Measurements from ENCODE around the gene SEPHS2. TPM values are rescaled to one million over a fixed set of nuclear protein-coding genes. Genes with fewer than 3 reads are reported as not detected.

The SEPHS2 gene
- polyA plus RNA-seq, 1 donor from 2014 or later = 9.8 TPM

DNA sequence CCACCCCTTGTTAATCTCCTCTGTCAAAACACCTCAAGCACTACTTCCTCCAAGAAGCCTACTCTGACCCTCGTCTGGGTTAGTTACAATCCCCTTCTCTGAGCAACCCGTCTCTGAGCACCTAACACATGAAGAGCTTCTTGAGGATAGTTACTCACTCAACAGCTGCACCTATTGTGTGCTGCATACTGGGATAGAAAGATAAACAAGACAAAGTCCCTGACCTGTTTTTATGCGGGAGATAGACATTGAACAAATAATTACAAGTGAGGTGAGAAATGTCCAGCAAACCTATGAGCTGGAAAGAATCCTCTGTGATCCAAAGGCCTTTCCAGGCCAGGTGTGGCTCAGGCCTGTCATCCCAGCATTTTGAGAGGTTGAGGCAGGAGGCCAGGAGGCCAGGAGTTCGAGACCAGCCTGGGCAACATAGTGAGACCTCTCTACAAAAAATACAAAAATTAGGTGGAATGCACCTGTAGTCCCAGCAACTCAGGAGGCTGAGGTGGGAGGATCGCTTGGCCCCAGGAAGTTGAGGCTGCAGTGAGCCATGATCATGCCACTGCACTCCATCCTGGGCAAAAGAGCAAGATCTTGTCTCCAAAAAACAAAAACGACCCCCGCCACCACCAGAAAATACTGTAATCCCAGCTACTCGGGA lies 43.8 kb downstream of the SEPHS2 start:
- H3K9ac ChIP-seq (ENCODE audit: low read length) = no peak overlapping the region
- H3K27ac ChIP-seq (ENCODE audit: low read length) = peak overlapping the region; percentile 99
- TF ChIP-seq, protein P1, sequence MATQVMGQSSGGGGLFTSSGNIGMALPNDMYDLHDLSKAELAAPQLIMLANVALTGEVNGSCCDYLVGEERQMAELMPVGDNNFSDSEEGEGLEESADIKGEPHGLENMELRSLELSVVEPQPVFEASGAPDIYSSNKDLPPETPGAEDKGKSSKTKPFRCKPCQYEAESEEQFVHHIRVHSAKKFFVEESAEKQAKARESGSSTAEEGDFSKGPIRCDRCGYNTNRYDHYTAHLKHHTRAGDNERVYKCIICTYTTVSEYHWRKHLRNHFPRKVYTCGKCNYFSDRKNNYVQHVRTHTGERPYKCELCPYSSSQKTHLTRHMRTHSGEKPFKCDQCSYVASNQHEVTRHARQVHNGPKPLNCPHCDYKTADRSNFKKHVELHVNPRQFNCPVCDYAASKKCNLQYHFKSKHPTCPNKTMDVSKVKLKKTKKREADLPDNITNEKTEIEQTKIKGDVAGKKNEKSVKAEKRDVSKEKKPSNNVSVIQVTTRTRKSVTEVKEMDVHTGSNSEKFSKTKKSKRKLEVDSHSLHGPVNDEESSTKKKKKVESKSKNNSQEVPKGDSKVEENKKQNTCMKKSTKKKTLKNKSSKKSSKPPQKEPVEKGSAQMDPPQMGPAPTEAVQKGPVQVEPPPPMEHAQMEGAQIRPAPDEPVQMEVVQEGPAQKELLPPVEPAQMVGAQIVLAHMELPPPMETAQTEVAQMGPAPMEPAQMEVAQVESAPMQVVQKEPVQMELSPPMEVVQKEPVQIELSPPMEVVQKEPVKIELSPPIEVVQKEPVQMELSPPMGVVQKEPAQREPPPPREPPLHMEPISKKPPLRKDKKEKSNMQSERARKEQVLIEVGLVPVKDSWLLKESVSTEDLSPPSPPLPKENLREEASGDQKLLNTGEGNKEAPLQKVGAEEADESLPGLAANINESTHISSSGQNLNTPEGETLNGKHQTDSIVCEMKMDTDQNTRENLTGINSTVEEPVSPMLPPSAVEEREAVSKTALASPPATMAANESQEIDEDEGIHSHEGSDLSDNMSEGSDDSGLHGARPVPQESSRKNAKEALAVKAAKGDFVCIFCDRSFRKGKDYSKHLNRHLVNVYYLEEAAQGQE (IDR thresholded peaks at IDR 0.05; ENCODE audit: borderline replicate concordance) = no peak
- TF ChIP-seq TAF1 (IDR thresholded peaks at IDR 0.05; ENCODE audit: low read depth) (no peak), RAD21 (conservative IDR thresholded peaks at IDR 0.05) (no peak), EP300 (conservative IDR thresholded peaks at IDR 0.05; ENCODE audit: poor library complexity, severe bottlenecking) (no peak), MXI1 (conservative IDR thresholded peaks at IDR 0.05; ENCODE audit: poor library complexity, severe bottlenecking) (no peak), SMC3 (conservative IDR thresholded peaks at IDR 0.05; ENCODE audit: poor library complexity) (no peak), EZH2 (IDR thresholded peaks at IDR 0.05; ENCODE audit: borderline replicate concordance, insufficient read depth, low read length, poor library complexity, severe bottlenecking) (no peak), POLR2AphosphoS5 (IDR thresholded peaks at IDR 0.05) (no peak)
- TF ChIP-seq, protein P2, sequence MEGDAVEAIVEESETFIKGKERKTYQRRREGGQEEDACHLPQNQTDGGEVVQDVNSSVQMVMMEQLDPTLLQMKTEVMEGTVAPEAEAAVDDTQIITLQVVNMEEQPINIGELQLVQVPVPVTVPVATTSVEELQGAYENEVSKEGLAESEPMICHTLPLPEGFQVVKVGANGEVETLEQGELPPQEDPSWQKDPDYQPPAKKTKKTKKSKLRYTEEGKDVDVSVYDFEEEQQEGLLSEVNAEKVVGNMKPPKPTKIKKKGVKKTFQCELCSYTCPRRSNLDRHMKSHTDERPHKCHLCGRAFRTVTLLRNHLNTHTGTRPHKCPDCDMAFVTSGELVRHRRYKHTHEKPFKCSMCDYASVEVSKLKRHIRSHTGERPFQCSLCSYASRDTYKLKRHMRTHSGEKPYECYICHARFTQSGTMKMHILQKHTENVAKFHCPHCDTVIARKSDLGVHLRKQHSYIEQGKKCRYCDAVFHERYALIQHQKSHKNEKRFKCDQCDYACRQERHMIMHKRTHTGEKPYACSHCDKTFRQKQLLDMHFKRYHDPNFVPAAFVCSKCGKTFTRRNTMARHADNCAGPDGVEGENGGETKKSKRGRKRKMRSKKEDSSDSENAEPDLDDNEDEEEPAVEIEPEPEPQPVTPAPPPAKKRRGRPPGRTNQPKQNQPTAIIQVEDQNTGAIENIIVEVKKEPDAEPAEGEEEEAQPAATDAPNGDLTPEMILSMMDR (IDR thresholded peaks at IDR 0.05; ENCODE audit: poor library complexity, severe bottlenecking) = no peak
- H3K4me3 ChIP-seq (ENCODE audit: low read length) = no peak overlapping the region
- H3F3A ChIP-seq (ENCODE audit: insufficient read depth, low read length, poor library complexity, severe bottlenecking) = peaks cover 12% of the 10 kb centered on the region
- H3K9me2 ChIP-seq (ENCODE audit: insufficient read depth, low read length) = no peaks in the 10 kb centered on the region
- H3K36me3 ChIP-seq (ENCODE audit: insufficient read depth, low read length) = peaks cover 7% of the 10 kb centered on the region
- H3K27me3 ChIP-seq (ENCODE audit: insufficient read depth, low read depth, low read length) = no peaks in the 10 kb centered on the region
- peaks cover 8% of the 10 kb centered on the region for H3K79me2 ChIP-seq (replicated peaks; ENCODE audit: insufficient read depth, low read length)
- no peaks in the 10 kb centered on the region for H4K20me1 ChIP-seq (ENCODE audit: insufficient read depth)
- H3K9me3 ChIP-seq (ENCODE audit: low read length) = no peaks in the 10 kb centered on the region
- H2AFZ ChIP-seq (ENCODE audit: low read depth, low read length) = no peak overlapping the region
- no peak overlapping the region for H3K4me2 ChIP-seq (ENCODE audit: low read length)

DNA sequence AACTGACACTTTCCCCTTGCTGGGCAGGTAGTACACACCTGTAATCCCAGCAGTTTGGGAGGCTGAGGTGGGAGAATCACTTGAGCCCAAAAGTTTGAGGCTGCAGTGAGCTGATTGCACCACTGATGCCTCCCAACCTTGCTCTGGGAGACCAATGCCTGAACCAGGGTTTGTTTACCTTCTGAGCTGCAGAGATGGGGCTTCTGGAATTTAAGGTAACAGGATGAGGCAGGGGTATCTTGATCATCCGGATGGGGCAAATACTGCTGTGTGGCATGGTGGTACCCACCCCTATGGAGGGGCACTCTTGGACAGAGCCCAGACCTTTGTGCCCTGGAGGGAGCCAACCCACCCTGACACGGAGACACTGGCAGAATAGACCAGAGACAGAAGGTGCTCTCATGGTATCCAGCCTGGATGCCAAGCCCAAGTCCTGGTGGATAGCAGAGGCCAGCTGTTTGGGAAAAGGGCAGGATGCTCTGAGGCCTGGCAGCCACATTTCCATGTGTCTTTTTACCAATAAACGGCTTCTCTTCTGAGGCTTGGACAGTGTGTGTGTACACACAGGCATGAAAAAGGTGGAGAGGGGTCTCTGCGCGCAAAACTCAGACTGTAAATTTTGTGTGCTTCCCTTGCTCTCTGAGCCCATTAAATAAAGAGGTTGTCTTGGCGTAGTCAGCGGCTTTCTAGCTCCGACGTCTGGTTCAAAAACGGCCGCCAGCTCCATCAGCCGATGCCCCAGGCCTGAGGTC lies 46.1 kb downstream of the SEPHS2 start:
- Histone ChIP-seq H3K79me2 (replicated peaks; ENCODE audit: insufficient read depth, low read length) (peaks cover 21% of the 10 kb centered on the region), H4K20me1 (ENCODE audit: insufficient read depth) (no peaks in the 10 kb centered on the region), H3F3A (ENCODE audit: insufficient read depth, low read length, poor library complexity, severe bottlenecking) (peaks cover 12% of the 10 kb centered on the region), H2AFZ (ENCODE audit: low read depth, low read length) (no peak overlapping the region), H3K27me3 (ENCODE audit: insufficient read depth, low read depth, low read length) (no peaks in the 10 kb centered on the region), H3K4me3 (ENCODE audit: low read length) (peak overlapping the region; percentile 68), H3K4me2 (ENCODE audit: low read length) (peak overlapping the region; percentile 85), H3K9ac (ENCODE audit: low read length) (peak overlapping the region; percentile 88), H3K27ac (ENCODE audit: low read length) (peak overlapping the region; percentile 99), H3K9me3 (ENCODE audit: low read length) (no peaks in the 10 kb centered on the region), H3K9me2 (ENCODE audit: insufficient read depth, low read length) (no peaks in the 10 kb centered on the region), H3K36me3 (ENCODE audit: insufficient read depth, low read length) (peaks cover 7% of the 10 kb centered on the region)
- no peak for TF ChIP-seq TAF1 (IDR thresholded peaks at IDR 0.05; ENCODE audit: low read depth)
- no peak for TF ChIP-seq EP300 (conservative IDR thresholded peaks at IDR 0.05; ENCODE audit: poor library complexity, severe bottlenecking)
